Activated naive CD8-positive, alpha-beta T cell (primary cell): Measurements from ENCODE around the gene LDLRAD2.
"Not testable (repeated sequence)": the region's sequence is repeated elsewhere in the genome, so short reads cannot be mapped to it uniquely, and the experiment has no call there.

Experiments used
- H3K27ac Mint-ChIP-seq: one replicate; pipeline ENCODE4 v1.8.0; 2021; ENCODE audit warnings: mixed read lengths
- H3K27me3 Mint-ChIP-seq: one replicate; pipeline ENCODE4 v1.8.0; 2021; ENCODE audit warnings: mixed read lengths
- H3K36me3 Mint-ChIP-seq: one replicate; pipeline ENCODE4 v1.8.0; 2021; ENCODE audit warnings: mixed read lengths
- H3K4me1 Mint-ChIP-seq: one replicate; pipeline ENCODE4 v1.8.0; 2021; ENCODE audit warnings: low read depth, mixed read lengths
- H3K4me3 Mint-ChIP-seq: one replicate; pipeline ENCODE4 v1.8.0; 2021; ENCODE audit warnings: mild to moderate bottlenecking, mixed read lengths
- H3K9me3 Mint-ChIP-seq: one replicate; pipeline ENCODE4 v1.8.0; 2021; ENCODE audit warnings: low read depth, mixed read lengths

LDLRAD2 gene

GRCh38 chr1:21779613-21780521 is 32.2 kb upstream of the LDLRAD2 start:
- Mint-ChIP-seq H3K27ac (peak overlapping the region; percentile 98), H3K27me3 (no peaks in the 10 kb centered on the region), H3K9me3 (no peaks in the 10 kb centered on the region), H3K36me3 (peaks cover 2% of the 10 kb centered on the region), H3K4me1 (peaks cover 47% of the 10 kb centered on the region), H3K4me3 (peak overlapping the region; percentile 78)

DNA sequence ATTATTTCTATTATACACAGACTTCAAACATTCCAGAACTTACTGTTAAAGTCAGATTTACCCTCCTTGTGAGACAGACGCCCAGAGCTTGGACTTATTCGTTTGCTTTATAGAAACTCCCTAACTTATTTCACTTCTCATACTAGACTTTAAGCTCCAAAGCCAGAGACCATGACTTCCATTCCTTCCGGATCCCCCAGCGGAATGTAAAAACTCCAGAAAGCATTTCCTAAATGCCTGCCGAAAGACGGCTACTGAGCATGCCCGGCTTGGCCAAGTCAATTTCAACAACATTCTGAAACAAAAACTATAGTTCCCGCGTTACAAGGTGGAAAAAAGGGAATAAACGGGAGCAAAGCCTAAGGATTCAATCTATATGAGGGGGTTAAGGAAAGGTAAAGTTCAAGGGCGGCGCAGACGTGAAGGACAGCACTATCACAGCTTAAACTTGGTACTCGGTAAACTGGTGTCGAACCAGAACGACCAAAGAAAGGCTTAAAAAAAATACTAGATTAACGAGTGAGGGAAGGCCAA is 30.2 kb upstream of the LDLRAD2 start:
- Mint-ChIP-seq H3K4me3 (peak overlapping the region; percentile 93), H3K4me1 (peaks cover 36% of the 10 kb centered on the region)

DNA sequence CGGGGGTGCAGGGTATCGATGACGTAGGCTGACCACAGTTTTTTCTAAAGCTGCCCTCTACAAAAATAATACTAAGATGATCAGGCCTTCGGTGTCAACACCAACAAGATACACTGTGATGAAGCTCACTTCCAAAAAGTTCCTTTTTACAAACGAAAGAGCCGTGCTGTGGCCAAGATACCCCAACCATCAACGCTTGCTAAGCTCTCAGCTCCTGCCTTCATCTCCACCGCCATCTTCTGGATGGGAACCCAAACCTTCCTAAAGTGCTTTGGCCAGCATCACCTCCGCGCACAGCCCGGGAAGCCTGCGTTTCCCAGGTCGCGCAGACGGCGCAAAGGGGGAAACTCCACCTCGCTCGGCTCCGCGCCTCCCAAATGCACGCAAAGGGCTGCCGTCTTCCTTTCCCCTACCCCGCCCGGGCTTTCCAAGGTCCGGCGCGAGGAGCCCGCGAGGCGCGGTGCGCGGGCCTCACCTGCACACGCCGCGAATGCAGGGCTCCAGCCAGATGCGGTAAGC is 29.7 kb upstream of the LDLRAD2 start:
- Mint-ChIP-seq H3K27ac (peak overlapping the region; percentile 94), H3K27me3 (no peaks in the 10 kb centered on the region), H3K9me3 (no peaks in the 10 kb centered on the region), H3K36me3 (peaks cover 2% of the 10 kb centered on the region), H3K4me1 (peaks cover 33% of the 10 kb centered on the region), H3K4me3 (peak overlapping the region; percentile 93)

More for the DNA sequence above, 30.2 kb upstream of the LDLRAD2 start:
- Mint-ChIP-seq H3K27ac (peak overlapping the region; percentile 94), H3K27me3 (no peaks in the 10 kb centered on the region), H3K9me3 (no peaks in the 10 kb centered on the region), H3K36me3 (peaks cover 2% of the 10 kb centered on the region)

DNA sequence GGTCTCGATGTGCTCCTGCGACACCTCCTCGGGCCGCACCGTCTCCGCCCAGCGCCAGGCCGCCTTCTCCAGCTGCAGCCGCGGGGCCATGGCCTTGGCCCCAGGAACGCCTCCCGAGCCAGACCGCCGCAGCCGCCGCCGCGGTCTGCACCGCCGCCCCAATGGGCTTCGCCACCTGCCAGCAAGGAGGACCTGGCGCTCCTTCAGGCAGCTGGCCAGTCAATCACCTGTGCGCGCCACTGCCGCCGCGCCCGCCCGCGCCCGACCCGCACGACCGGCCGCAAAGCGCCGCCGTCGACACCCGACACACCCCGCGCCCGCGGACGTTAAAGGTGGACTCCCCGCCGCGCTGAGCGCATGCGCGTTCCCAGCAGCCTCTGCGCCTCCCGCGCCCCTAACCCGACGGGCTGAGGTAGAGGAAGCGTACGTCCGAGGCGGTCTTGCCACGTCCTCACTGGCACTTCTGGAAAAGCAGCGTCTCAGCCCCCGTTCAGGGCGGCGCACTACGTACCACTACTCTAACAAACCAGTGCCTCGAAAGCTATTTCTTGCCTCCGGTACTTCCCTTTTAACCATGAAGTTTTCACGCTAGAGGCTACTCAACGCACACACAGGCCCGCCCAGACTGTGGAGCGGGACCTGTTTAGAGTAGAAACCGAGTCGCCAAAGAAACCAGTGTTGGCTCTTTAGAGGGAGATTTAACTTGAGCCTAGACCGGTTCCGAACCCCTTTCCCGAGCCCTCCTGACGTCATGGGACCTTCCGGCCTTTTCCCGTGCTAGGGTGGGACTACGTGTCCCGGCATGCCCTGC is 29.0 kb upstream of the LDLRAD2 start, which contains the start of gene USP48:
Gene USP48 (minus strand): TSS at position 282 of the 811 bp plus-strand sequence. CDS start 192 bp downstream, at position 90.
- H3K4me3 Mint-ChIP-seq: peak within 1 kb of the TSS; percentile 93
- H3K27ac Mint-ChIP-seq: peak within 1 kb of the TSS; percentile 100
- no peaks in the 10 kb centered on the region for H3K9me3 Mint-ChIP-seq
- H3K36me3 Mint-ChIP-seq: peaks cover 2% of the 10 kb centered on the region
- H3K27me3 Mint-ChIP-seq: no peaks in the 10 kb centered on the region
- H3K4me1 Mint-ChIP-seq: peaks cover 30% of the 10 kb centered on the region

DNA sequence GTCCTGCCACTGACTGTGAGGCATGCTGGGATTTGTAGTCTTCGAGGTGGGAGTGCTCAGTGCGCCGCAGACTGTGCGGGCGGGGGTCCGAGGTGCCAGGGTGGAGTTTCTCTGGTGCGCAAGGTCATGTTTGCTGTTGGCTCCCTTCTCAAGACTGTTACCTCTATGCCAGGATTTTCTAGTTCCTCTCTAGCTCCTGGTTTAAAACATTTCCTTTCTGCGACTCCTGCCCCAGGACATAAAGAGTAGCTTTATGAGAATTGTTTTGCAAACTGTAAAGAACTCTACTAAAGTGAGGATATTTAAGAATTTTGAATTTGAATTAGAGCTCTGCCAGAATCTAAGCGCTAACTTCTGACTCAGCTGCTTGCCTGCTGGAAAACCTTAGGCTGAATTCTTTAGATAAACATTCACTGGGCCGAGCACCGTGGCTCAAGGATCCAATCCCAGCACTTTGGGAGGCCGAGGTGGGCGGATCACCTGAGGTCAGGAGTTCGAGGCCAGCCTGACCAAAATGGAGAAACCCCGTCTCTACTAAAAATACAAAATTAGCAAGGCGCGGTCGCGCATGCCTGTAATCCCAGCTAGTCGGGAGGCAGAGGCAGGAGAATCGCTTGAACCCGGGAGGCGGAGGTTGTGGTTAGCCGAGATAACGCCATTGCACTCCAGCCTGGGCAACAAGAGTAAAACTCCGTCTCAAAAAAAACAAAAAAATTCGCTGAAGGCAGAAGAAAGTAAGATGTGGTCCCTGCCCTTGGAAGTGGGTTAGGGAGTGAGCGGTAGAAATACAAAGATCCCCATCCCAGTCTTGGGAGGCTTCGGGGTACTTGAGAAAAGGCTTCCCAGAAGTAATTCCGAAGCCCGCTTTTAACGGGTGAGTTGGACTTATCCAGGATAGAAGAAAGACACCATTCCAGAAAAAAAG is 28.1 kb upstream of the LDLRAD2 start:
- no peaks in the 10 kb centered on the region for H3K9me3 Mint-ChIP-seq
- H3K36me3 Mint-ChIP-seq: peaks cover 2% of the 10 kb centered on the region
- peak overlapping the region; percentile 93 for H3K4me3 Mint-ChIP-seq
- H3K27me3 Mint-ChIP-seq: no peaks in the 10 kb centered on the region
- peaks cover 24% of the 10 kb centered on the region for H3K4me1 Mint-ChIP-seq
- peak overlapping the region; percentile 100 for H3K27ac Mint-ChIP-seq

DNA sequence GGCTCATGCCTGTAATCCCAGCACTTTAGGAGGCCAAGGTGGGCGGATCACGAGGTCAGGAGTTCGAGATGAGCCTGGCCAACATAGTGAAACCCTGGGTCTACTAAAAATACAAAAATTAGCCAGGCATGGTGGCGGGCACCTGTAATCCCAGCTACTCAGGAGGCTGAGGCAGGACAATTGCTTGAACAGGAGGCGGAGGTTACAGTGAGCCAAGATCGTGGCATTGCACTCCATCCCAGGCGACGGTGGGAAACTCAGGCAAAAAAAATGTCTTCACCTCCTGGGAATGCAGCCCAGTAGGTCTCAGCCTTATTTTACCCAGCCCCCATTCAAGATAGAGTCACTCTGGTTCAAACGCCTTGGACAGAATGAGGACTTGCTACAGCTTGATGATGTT is 26.3 kb upstream of the LDLRAD2 start:
- H3K4me1 Mint-ChIP-seq: peaks cover 12% of the 10 kb centered on the region
- not testable (repeated sequence) for H3K27ac Mint-ChIP-seq, H3K27me3 Mint-ChIP-seq, H3K4me3 Mint-ChIP-seq, H3K9me3 Mint-ChIP-seq, H3K36me3 Mint-ChIP-seq

DNA sequence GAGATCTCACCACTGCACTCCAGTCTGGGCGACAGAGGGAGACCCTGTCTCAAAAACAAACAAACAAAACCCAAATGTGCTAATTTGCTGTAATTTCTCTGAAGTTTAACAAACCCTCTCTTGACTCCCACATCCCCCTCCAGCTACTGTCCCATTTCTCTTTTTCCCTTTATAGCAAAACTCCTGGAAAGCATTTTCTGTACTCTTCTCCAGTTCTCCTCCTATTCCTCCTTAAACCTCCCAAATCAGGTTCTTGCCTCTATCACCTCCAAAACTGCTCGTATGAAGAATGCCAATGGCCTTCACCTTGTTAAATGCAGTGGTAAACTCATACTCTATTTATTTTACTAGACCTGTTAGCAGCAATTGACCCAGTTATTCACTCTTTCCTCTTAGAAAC is 25.4 kb upstream of the LDLRAD2 start:
- no peak overlapping the region for H3K4me3 Mint-ChIP-seq
- H3K9me3 Mint-ChIP-seq: no peaks in the 10 kb centered on the region
- no peaks in the 10 kb centered on the region for H3K27me3 Mint-ChIP-seq
- H3K4me1 Mint-ChIP-seq: peaks cover 8% of the 10 kb centered on the region
- H3K36me3 Mint-ChIP-seq: no peaks in the 10 kb centered on the region
- H3K27ac Mint-ChIP-seq: no peak overlapping the region

DNA sequence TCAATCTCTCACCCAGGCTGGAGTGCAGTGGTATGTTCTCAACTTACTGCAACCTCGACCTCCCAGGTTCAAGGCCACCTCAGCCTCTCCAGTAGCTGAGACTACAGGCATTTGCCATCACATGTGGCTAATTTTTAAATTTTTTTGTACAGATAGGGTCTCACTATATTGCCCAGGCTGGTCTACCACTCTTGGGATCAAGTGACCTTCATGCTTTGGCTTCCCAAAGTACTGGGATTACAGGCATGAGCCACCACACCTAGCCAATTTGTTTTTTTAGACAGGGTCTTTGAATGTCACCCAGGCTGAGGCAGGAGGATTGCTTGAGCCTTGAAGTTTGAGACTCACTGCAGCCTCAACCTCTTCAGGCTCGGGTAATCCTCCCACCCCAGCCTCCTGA is 19.0 kb upstream of the LDLRAD2 start:
- no peaks in the 10 kb centered on the region for H3K27me3 Mint-ChIP-seq
- no peak overlapping the region for H3K4me3 Mint-ChIP-seq

GRCh38 chr1:21794656-21795055 is 17.4 kb upstream of the LDLRAD2 start:
- Mint-ChIP-seq H3K27ac (no peak overlapping the region), H3K4me3 (no peak overlapping the region)

More for the DNA sequence above, 19.0 kb upstream of the LDLRAD2 start:
- H3K4me1 Mint-ChIP-seq: no peaks in the 10 kb centered on the region
- no peak overlapping the region for H3K27ac Mint-ChIP-seq
- H3K36me3 Mint-ChIP-seq: no peaks in the 10 kb centered on the region
- peaks cover 6% of the 10 kb centered on the region for H3K9me3 Mint-ChIP-seq

DNA sequence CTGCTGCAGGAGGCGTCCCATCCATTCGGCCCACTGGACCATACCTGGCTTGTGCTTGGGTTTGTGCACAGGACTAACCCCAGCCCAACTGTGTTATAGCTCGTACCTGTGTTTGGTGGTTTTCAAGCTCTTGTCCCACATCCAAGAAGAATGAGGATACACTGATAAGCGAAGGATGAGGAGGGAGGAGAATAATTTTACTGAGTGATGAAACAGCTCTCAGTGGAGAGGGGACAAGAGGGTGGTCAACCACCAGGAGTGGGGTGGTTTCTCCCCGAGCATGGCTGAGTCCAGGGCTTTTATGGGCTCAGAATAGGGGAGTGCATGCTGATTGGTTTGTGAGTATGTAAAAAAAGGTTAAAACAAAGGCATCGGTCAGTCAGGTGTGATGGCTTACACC is 17.0 kb upstream of the LDLRAD2 start:
- H3K27me3 Mint-ChIP-seq: no peaks in the 10 kb centered on the region
- H3K27ac Mint-ChIP-seq: no peak overlapping the region
- peaks cover 6% of the 10 kb centered on the region for H3K9me3 Mint-ChIP-seq
- no peaks in the 10 kb centered on the region for H3K4me1 Mint-ChIP-seq
- H3K36me3 Mint-ChIP-seq: no peaks in the 10 kb centered on the region
- no peak overlapping the region for H3K4me3 Mint-ChIP-seq

More at GRCh38 chr1:21794656-21795055, 17.4 kb upstream of the LDLRAD2 start:
- Mint-ChIP-seq H3K4me1 (no peaks in the 10 kb centered on the region), H3K9me3 (peaks cover 6% of the 10 kb centered on the region), H3K27me3 (no peaks in the 10 kb centered on the region), H3K36me3 (no peaks in the 10 kb centered on the region)

DNA sequence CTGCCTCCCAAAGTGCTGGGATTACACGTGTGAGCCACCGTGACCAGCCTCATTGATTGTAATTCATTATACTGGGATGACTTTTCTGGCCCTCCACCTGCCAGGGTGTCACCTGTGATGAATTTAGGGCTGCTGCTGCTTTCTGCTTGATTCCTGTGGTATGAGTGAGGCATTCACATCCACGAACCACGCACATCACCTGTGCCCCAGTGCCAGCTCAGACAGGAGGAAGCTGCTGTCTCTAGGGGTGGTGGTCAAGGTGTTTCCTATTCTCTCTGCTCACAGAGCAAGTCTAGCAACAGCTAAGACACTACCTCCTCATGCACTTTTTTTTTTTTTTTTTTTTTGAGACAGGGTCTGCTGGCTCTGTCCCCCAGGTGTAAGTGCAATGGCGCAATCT is 12.3 kb upstream of the LDLRAD2 start:
- H3K27me3 Mint-ChIP-seq: peaks cover 3% of the 10 kb centered on the region
- no peak overlapping the region for H3K4me3 Mint-ChIP-seq
- H3K9me3 Mint-ChIP-seq: peaks cover 3% of the 10 kb centered on the region
- H3K27ac Mint-ChIP-seq: no peak overlapping the region
- H3K36me3 Mint-ChIP-seq: no peaks in the 10 kb centered on the region
- no peaks in the 10 kb centered on the region for H3K4me1 Mint-ChIP-seq

- Mint-ChIP-seq H3K4me1 (no peaks in the 10 kb centered on the region), H3K27me3 (peaks cover 3% of the 10 kb centered on the region), H3K4me3 (no peak overlapping the region), H3K27ac (no peak overlapping the region), H3K36me3 (no peaks in the 10 kb centered on the region), H3K9me3 (no peaks in the 10 kb centered on the region)
Observed at GRCh38 chr1:21801100-21801499, 11.0 kb upstream of the LDLRAD2 start.

GRCh38 chr1:21804536-21804935 is 7.5 kb upstream of the LDLRAD2 start:
- no peaks in the 10 kb centered on the region for H3K4me1 Mint-ChIP-seq

GRCh38 chr1:21813542-21813941 is 1.5 kb downstream of the LDLRAD2 start:
- no peak overlapping the region for H3K27ac Mint-ChIP-seq
- no peaks in the 10 kb centered on the region for H3K9me3 Mint-ChIP-seq
- no peaks in the 10 kb centered on the region for H3K36me3 Mint-ChIP-seq
- H3K4me3 Mint-ChIP-seq: peak overlapping the region; percentile 40
- H3K27me3 Mint-ChIP-seq: peaks cover 12% of the 10 kb centered on the region
- H3K4me1 Mint-ChIP-seq: peaks cover 5% of the 10 kb centered on the region

More at GRCh38 chr1:21804536-21804935, 7.5 kb upstream of the LDLRAD2 start:
- H3K9me3 Mint-ChIP-seq: no peaks in the 10 kb centered on the region
- no peaks in the 10 kb centered on the region for H3K36me3 Mint-ChIP-seq
- H3K4me3 Mint-ChIP-seq: no peak overlapping the region
- peaks cover 3% of the 10 kb centered on the region for H3K27me3 Mint-ChIP-seq
- no peak overlapping the region for H3K27ac Mint-ChIP-seq
